HCT116 (cell line): ENCODE data around the gene YKT6. TPM values are rescaled to one million over a fixed set of nuclear protein-coding genes. Genes with fewer than 3 reads are reported as not detected.

Experiments
- ATAC-seq: fragments of 200-7000 bp; cut with Tn5 transposase; 2 replicates; pipeline ENCODE4 v1.9.1; 2020; ENCODE audit warnings: mild to moderate bottlenecking, moderate library complexity
- BruUV-seq: library from RNA; stranded (reverse); fragments of 400-500 nt; replicated peaks from 2 replicates; lab custom pipeline; 2021; lab: Mats Ljungman, UMichigan
- CTCF ChIA-PET: fragments of 300-600 bp; sonication (Branson Sonifier 250); formaldehyde crosslinking; loops from one replicate; lab custom pipeline; 2021; ENCODE audit warnings: antibody characterized with exemption; lab: Charles Lee
- POLR2A ChIA-PET: fragments of 300-600, 350-600 bp; sonication (Branson Sonifier 250); formaldehyde crosslinking; loops from one replicate; lab custom pipeline; 2021; ENCODE audit warnings: antibody characterized with exemption; lab: Charles Lee
- RAD21 ChIA-PET, 2 experiments: fragments of 300-600 bp; sonication (Branson Sonifier 250); formaldehyde crosslinking; loops; one replicate each; lab custom pipeline; 2023; ENCODE audit warnings: low total read pairs in 2 of 2; ENCODE audit not compliant: uncharacterized antibody in 2 of 2, unreplicated experiment in 2 of 2, low non-redundant PET in 1 of 2; lab: Charles Lee
- DNase-seq: peaks from one replicate; pipeline ENCODE4 v3.0.0-alpha.2; 2010; ENCODE audit warnings: low read depth, low spot score
- H2AFZ ChIP-seq: fragments of 200-600 bp; shearing (Covaris generic), sonication (generic); 2 replicates; pipeline ENCODE4 v1.6.1; 2017; ENCODE audit warnings: low read depth, mixed run types, mixed read lengths, antibody characterized with exemption, low read length; ENCODE audit not compliant: poor library complexity, severe bottlenecking
- H3K27ac ChIP-seq: 2 replicates; pipeline ENCODE4 v1.5.1; 2012; ENCODE audit warnings: low read depth, low read length
- H3K27me3 ChIP-seq: fragments of 200-600 bp; sonication (generic); 2 replicates; pipeline ENCODE4 v1.6.1; 2016; ENCODE audit warnings: mixed run types, low read length, mixed read lengths; ENCODE audit not compliant: insufficient read depth
- H3K36me3 ChIP-seq, 2 experiments: fragments of 200-500 bp in 1 of 2; fragments of 200-600 bp in 1 of 2; sonication (Bioruptor generic) in 1 of 2; sonication (generic) in 1 of 2; 2 replicates each; pipeline versions ENCODE4 v1.5.1 to v1.6.1; 2014 to 2016; ENCODE audit warnings: low read length in 2 of 2, inconsistent platforms in 1 of 2, mixed read lengths in 1 of 2, mixed run types in 1 of 2; ENCODE audit not compliant: insufficient read depth in 2 of 2, control insufficient read depth in 1 of 2
- H3K4me1 ChIP-seq, 2 experiments: fragments of 200-600 bp in 1 of 2; sonication (generic) in 1 of 2; 2 replicates each; pipeline versions ENCODE4 v1.5.1 to v1.6.1; 2012 to 2017; ENCODE audit warnings: low read length in 2 of 2, inconsistent platforms in 1 of 2, mild to moderate bottlenecking in 1 of 2, mixed read lengths in 1 of 2, mixed run types in 1 of 2, moderate library complexity in 1 of 2; ENCODE audit not compliant: insufficient read depth in 2 of 2, control insufficient read depth in 1 of 2
- H3K4me2 ChIP-seq: fragments of 200-600 bp; sonication (generic); 2 replicates; pipeline ENCODE4 v1.6.1; 2017; ENCODE audit warnings: mixed run types, low read length, mixed read lengths
- H3K4me3 ChIP-seq, 2 experiments: fragments of 200-600 bp in 1 of 2; sonication (generic) in 1 of 2; replicated peaks in 1 of 2; 2 replicates each; pipeline ENCODE4 v1.5.1; 2011 to 2016; ENCODE audit warnings: low read length in 2 of 2, control low read depth in 1 of 2, low read depth in 1 of 2, mild to moderate bottlenecking in 1 of 2, mixed read lengths in 1 of 2, mixed run types in 1 of 2
- H3K79me2 ChIP-seq: fragments of 200-600 bp; sonication (generic); 2 replicates; pipeline ENCODE4 v1.6.1; 2017; ENCODE audit warnings: mild to moderate bottlenecking, mixed run types, low read length, moderate library complexity, mixed read lengths; ENCODE audit not compliant: insufficient read depth
- H3K9ac ChIP-seq: fragments of 200-600 bp; sonication (generic); 2 replicates; pipeline ENCODE4 v1.6.1; 2016; ENCODE audit warnings: low read length, mixed read lengths
- H3K9me2 ChIP-seq: fragments of 200-600 bp; sonication (generic), shearing (Covaris generic); 2 replicates; pipeline ENCODE4 v1.6.1; 2017; ENCODE audit warnings: mixed run types, mild to moderate bottlenecking, moderate library complexity; ENCODE audit not compliant: insufficient read depth
- H3K9me3 ChIP-seq, 2 experiments: fragments of 200-500 bp in 1 of 2; fragments of 200-600 bp in 1 of 2; sonication (Bioruptor generic) in 1 of 2; sonication (generic) in 1 of 2; 2 replicates each; pipeline ENCODE4 v1.6.1; 2014 to 2017; ENCODE audit warnings: low read length in 2 of 2, mixed read lengths in 2 of 2, inconsistent platforms in 1 of 2, low read depth in 1 of 2, mild to moderate bottlenecking in 1 of 2, mixed run types in 1 of 2, moderate library complexity in 1 of 2; ENCODE audit not compliant: control insufficient read depth in 1 of 2, insufficient read depth in 1 of 2
- H4K20me1 ChIP-seq: fragments of 200-600 bp; sonication (generic), shearing (Covaris generic); 2 replicates; pipeline ENCODE4 v1.6.1; 2017; ENCODE audit warnings: mixed run types, mild to moderate bottlenecking, moderate library complexity; ENCODE audit not compliant: insufficient read depth
- CBX3 ChIP-seq: IDR thresholded peaks from 2 replicates; pipeline ENCODE4 v1.6.1; 2012; ENCODE audit warnings: low read depth
- EZH2phosphoT487 ChIP-seq: fragments of 200-600 bp; IDR thresholded peaks from 2 replicates; pipeline ENCODE4 v1.6.1; 2018; ENCODE audit warnings: antibody characterized with exemption, borderline replicate concordance
- FOSL1 ChIP-seq: IDR thresholded peaks from 2 replicates; pipeline ENCODE4 v1.6.1; 2012; ENCODE audit warnings: low read depth
- MAX ChIP-seq: IDR thresholded peaks from 2 replicates; pipeline ENCODE4 v1.6.1; 2012
- RAD21 ChIP-seq: IDR thresholded peaks from 2 replicates; pipeline ENCODE4 v1.6.1; 2012; ENCODE audit warnings: low read depth, mild to moderate bottlenecking
- TCF7L2 ChIP-seq: IDR thresholded peaks from 2 replicates; pipeline ENCODE4 v1.7.0; 2011; ENCODE audit warnings: borderline replicate concordance, inconsistent platforms; ENCODE audit not compliant: insufficient read depth, insufficient read length; ENCODE audit errors: extremely low read depth
- ZNF274 ChIP-seq: fragments of 200-500 bp; sonication (Bioruptor generic); IDR thresholded peaks from 2 replicates; pipeline ENCODE4 v1.6.1; 2014; ENCODE audit warnings: mild to moderate bottlenecking, low read depth, low read length, inconsistent platforms
- intact Hi-C: fragments of 100-400 bp; cut with micrococcal nuclease; formaldehyde crosslinking; loops from 2 replicates; pipeline ENCODE4 v1.10.0; 2022
- total RNA-seq: library from RNA; stranded (reverse); gene quantifications from one replicate; pipeline ENCODE4 v1.2.1, GENCODE V29; 2021; ENCODE audit not compliant: unreplicated experiment
- TF ChIP-seq, protein P1 (sequence below): IDR thresholded peaks from 2 replicates; pipeline ENCODE4 v1.6.1; 2012; ENCODE audit warnings: low read depth
- TF ChIP-seq, protein P2 (sequence below): IDR thresholded peaks from 2 replicates; pipeline ENCODE4 v1.6.1; 2011; ENCODE audit warnings: mild to moderate bottlenecking, low read length, moderate library complexity; ENCODE audit not compliant: insufficient replicate concordance; ENCODE audit errors: extremely low read depth

The YKT6 gene
- total RNA-seq, 1 experiment from 2014 or later, result 84.8 TPM

- POLR2A ChIA-PET, result no interaction called here
- no peak overlapping the region for H2AFZ ChIP-seq
- no peak overlapping the region for H3K4me3 ChIP-seq
- no peak for DNase-seq
- no peaks in the 10 kb centered on the region for H3K9me3 ChIP-seq
- H3K27ac ChIP-seq, result no peak overlapping the region
- CTCF ChIA-PET, result no interaction called here
- ATAC-seq, result no peak
- H4K20me1 ChIP-seq, result no peaks in the 10 kb centered on the region
- TF ChIP-seq ZNF274 (no peak), CBX3 (no peak), RAD21 (no peak), EZH2phosphoT487 (no peak), FOSL1 (no peak), TCF7L2 (no peak), MAX (no peak)
- TF ChIP-seq, protein P1, sequence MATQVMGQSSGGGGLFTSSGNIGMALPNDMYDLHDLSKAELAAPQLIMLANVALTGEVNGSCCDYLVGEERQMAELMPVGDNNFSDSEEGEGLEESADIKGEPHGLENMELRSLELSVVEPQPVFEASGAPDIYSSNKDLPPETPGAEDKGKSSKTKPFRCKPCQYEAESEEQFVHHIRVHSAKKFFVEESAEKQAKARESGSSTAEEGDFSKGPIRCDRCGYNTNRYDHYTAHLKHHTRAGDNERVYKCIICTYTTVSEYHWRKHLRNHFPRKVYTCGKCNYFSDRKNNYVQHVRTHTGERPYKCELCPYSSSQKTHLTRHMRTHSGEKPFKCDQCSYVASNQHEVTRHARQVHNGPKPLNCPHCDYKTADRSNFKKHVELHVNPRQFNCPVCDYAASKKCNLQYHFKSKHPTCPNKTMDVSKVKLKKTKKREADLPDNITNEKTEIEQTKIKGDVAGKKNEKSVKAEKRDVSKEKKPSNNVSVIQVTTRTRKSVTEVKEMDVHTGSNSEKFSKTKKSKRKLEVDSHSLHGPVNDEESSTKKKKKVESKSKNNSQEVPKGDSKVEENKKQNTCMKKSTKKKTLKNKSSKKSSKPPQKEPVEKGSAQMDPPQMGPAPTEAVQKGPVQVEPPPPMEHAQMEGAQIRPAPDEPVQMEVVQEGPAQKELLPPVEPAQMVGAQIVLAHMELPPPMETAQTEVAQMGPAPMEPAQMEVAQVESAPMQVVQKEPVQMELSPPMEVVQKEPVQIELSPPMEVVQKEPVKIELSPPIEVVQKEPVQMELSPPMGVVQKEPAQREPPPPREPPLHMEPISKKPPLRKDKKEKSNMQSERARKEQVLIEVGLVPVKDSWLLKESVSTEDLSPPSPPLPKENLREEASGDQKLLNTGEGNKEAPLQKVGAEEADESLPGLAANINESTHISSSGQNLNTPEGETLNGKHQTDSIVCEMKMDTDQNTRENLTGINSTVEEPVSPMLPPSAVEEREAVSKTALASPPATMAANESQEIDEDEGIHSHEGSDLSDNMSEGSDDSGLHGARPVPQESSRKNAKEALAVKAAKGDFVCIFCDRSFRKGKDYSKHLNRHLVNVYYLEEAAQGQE, result no peak
- TF ChIP-seq, protein P2, sequence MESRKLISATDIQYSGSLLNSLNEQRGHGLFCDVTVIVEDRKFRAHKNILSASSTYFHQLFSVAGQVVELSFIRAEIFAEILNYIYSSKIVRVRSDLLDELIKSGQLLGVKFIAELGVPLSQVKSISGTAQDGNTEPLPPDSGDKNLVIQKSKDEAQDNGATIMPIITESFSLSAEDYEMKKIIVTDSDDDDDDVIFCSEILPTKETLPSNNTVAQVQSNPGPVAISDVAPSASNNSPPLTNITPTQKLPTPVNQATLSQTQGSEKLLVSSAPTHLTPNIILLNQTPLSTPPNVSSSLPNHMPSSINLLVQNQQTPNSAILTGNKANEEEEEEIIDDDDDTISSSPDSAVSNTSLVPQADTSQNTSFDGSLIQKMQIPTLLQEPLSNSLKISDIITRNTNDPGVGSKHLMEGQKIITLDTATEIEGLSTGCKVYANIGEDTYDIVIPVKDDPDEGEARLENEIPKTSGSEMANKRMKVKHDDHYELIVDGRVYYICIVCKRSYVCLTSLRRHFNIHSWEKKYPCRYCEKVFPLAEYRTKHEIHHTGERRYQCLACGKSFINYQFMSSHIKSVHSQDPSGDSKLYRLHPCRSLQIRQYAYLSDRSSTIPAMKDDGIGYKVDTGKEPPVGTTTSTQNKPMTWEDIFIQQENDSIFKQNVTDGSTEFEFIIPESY, result no peak
- no TSS peak for BruUV-seq
- H3K27me3 ChIP-seq, result no peaks in the 10 kb centered on the region
- no peak overlapping the region for H3K4me2 ChIP-seq
- no peak overlapping the region for H3K9ac ChIP-seq
- H3K9me2 ChIP-seq, result no peaks in the 10 kb centered on the region
- H3K79me2 ChIP-seq, result peaks cover 13% of the 10 kb centered on the region
- RAD21 ChIA-PET, result no interaction called here
- peaks cover 54 to 56% of the 10 kb centered on the region in 2 experiments for H3K36me3 ChIP-seq
- intact Hi-C loops, result no loop called here
- no peaks in the 10 kb centered on the region for H3K4me1 ChIP-seq
These were observed 9.3 kb downstream of the YKT6 start for GRCh38 chr7:44210107-44210506.
